Colonic mucosa (tissue), 4 donors: ENCODE data around the gene ITGAE. TPM values are rescaled to one million over a fixed set of nuclear protein-coding genes. Genes with fewer than 3 reads are reported as not detected.

ENCODE experiments used
- DNase-seq: peaks from one replicate; pipeline ENCODE4 v3.0.0-alpha.2; 2020
- H3K27ac ChIP-seq: fragments of 200-600 bp; one replicate; pipeline ENCODE4 v1.8.0; 2021
- H3K27me3 ChIP-seq: fragments of 200-600 bp; one replicate; pipeline ENCODE4 v1.8.0; 2021
- H3K36me3 ChIP-seq: fragments of 200-600 bp; one replicate; pipeline ENCODE4 v1.8.0; 2021
- H3K4me1 ChIP-seq: fragments of 200-600 bp; one replicate; pipeline ENCODE4 v1.8.0; 2021; ENCODE audit warnings: mild to moderate bottlenecking
- H3K4me3 ChIP-seq: fragments of 200-600 bp; one replicate; pipeline ENCODE4 v1.8.0; 2021
- H3K9ac ChIP-seq, 2 donors: one replicate each; pipeline ENCODE4 v1.7.0; 2013; ENCODE audit warnings: control low read depth in 2 of 2, low read depth in 2 of 2, low read length in 2 of 2
- H3K9me3 ChIP-seq: fragments of 200-600 bp; one replicate; pipeline ENCODE4 v1.8.0; 2021
- CTCF ChIP-seq: fragments of 200-600 bp; IDR thresholded peaks from one replicate; pipeline ENCODE4 v1.8.0; 2022; ENCODE audit warnings: antibody characterized with exemption, mild to moderate bottlenecking
- intact Hi-C: fragments of 100-400 bp; cut with DNase I; formaldehyde crosslinking; loops from one replicate; pipeline ENCODE4 v1.14.1; 2022
- total RNA-seq, 2 donors: library from RNA; stranded (reverse); fragmentation: NEBNext Ultra II Directional in 1 of 2; extraction: Animal tissue kit (Norgen Biotek cat#: 25700) in 1 of 2; gene quantifications; one replicate each; pipeline ENCODE4 v1.2.1, GENCODE V29; 2021
- donor health status: healthy.
- donor health status: DM: no; HTN: no; CAD: no.
- donor health status: DM: no; HTN: no; CAD: no.

ITGAE gene
- total RNA-seq, 2 donors from 2014 or later: 14.7 to 14.9 TPM

- no peaks in the 10 kb centered on the region for H3K36me3 ChIP-seq
- no peak for TF ChIP-seq CTCF
- H3K4me3 ChIP-seq: no peak overlapping the region
- no peaks in the 10 kb centered on the region for H3K9me3 ChIP-seq
- H3K27ac ChIP-seq: no peak overlapping the region
- H3K27me3 ChIP-seq: no peaks in the 10 kb centered on the region
- intact Hi-C loops: no loop called here
- no peak overlapping the region for H3K9ac ChIP-seq
- no peak for DNase-seq
- H3K4me1 ChIP-seq: no peaks in the 10 kb centered on the region
These were observed 122.7 kb downstream of the ITGAE start for GRCh38 chr17:3678095-3678820.

GRCh38 chr17:3675886-3676285, 125.1 kb downstream of the ITGAE start:
- no peaks in the 10 kb centered on the region for H3K9me3 ChIP-seq
- no peaks in the 10 kb centered on the region for H3K4me1 ChIP-seq
- TF ChIP-seq CTCF: no peak
- DNase-seq: no peak
- intact Hi-C loops: no loop called here
- H3K4me3 ChIP-seq: no peak overlapping the region
- H3K27ac ChIP-seq: no peak overlapping the region
- H3K9ac ChIP-seq: no peak overlapping the region
- H3K27me3 ChIP-seq: no peaks in the 10 kb centered on the region
- H3K36me3 ChIP-seq: no peaks in the 10 kb centered on the region

- intact Hi-C loops: no loop called here
These were observed 128.4 kb downstream of the ITGAE start for GRCh38 chr17:3672571-3672970.

GRCh38 chr17:3669548-3669947, 131.4 kb downstream of the ITGAE start:
- H3K27me3 ChIP-seq: no peaks in the 10 kb centered on the region
- intact Hi-C loops: no loop called here
- H3K27ac ChIP-seq: no peak overlapping the region
- no peak for DNase-seq
- no peak for TF ChIP-seq CTCF
- peak overlapping the region; percentile 92 for H3K4me3 ChIP-seq
- H3K9ac ChIP-seq: peak overlapping the region; percentile 93 to 99
- H3K9me3 ChIP-seq: no peaks in the 10 kb centered on the region
- H3K36me3 ChIP-seq: peaks cover 3% of the 10 kb centered on the region
- peaks cover 14% of the 10 kb centered on the region for H3K4me1 ChIP-seq

More at GRCh38 chr17:3672571-3672970, 128.4 kb downstream of the ITGAE start:
- no peak overlapping the region for H3K4me3 ChIP-seq
- H3K9me3 ChIP-seq: no peaks in the 10 kb centered on the region
- DNase-seq: no peak
- H3K4me1 ChIP-seq: peaks cover 7% of the 10 kb centered on the region
- no peaks in the 10 kb centered on the region for H3K36me3 ChIP-seq
- TF ChIP-seq CTCF: no peak
- H3K9ac ChIP-seq: no peak overlapping the region
- H3K27ac ChIP-seq: no peak overlapping the region
- H3K27me3 ChIP-seq: no peaks in the 10 kb centered on the region

GRCh38 chr17:3669085-3669347, 132.0 kb downstream of the ITGAE start:
- H3K27ac ChIP-seq: peak overlapping the region; percentile 60
- H3K4me1 ChIP-seq: peaks cover 14% of the 10 kb centered on the region
- peaks cover 7% of the 10 kb centered on the region for H3K36me3 ChIP-seq
- no peaks in the 10 kb centered on the region for H3K9me3 ChIP-seq
- no peak for DNase-seq
- no peak for TF ChIP-seq CTCF
- intact Hi-C loops: no loop called here
- H3K4me3 ChIP-seq: peak overlapping the region; percentile 92
- H3K27me3 ChIP-seq: no peaks in the 10 kb centered on the region
- peak overlapping the region; percentile 93 to 99 for H3K9ac ChIP-seq
